ENCODE data around the gene CA11.
"Not testable (repeated sequence)": the region's sequence is repeated elsewhere in the genome, so short reads cannot be mapped to it uniquely, and the experiment has no call there.

The CA11 gene

DNA sequence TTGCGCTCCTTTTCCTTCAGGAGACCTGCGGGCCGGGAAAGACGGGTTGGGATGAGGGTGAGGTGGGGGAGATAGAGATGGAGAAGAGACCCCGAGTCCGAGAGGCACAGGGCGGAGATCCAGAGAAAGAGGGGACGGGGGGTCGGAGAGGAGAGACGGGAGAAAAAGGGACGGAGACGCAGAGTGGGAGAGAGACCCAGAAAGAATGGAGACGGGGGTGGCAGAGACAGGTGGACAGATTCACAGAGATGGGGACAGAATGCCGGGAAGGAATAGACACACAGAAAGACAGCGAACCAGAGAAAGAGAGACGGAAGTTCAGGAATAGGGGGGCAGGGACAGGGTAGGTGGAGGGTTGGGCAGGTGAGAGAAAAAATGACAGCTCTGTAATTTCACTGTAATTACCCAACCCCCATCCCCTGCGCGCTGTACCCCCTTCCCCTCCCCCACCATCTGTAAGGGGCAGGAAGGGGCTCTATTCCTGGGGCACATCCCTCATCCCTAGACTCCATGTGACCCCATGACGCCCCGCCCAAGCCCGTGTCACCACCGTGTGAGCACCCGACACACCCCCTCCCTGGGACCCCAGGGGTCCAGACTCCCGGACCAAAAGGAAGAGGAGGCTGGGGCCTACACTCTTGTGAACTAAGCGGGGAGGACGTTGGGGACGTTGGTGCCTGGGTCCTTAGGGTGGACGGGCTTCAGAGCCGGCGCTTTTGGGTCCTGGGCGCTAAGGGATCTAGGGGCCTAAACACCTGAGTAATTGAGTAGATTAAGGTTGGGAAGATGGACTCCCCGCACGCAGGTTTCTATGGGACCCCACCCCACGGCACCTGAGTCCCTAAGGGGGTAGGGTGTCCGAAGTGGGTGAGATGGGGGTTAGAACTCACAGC, 9.8 kb downstream of the CA11 start:
- TF ChIP-seq, protein P1, sequence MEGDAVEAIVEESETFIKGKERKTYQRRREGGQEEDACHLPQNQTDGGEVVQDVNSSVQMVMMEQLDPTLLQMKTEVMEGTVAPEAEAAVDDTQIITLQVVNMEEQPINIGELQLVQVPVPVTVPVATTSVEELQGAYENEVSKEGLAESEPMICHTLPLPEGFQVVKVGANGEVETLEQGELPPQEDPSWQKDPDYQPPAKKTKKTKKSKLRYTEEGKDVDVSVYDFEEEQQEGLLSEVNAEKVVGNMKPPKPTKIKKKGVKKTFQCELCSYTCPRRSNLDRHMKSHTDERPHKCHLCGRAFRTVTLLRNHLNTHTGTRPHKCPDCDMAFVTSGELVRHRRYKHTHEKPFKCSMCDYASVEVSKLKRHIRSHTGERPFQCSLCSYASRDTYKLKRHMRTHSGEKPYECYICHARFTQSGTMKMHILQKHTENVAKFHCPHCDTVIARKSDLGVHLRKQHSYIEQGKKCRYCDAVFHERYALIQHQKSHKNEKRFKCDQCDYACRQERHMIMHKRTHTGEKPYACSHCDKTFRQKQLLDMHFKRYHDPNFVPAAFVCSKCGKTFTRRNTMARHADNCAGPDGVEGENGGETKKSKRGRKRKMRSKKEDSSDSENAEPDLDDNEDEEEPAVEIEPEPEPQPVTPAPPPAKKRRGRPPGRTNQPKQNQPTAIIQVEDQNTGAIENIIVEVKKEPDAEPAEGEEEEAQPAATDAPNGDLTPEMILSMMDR (conservative IDR thresholded peaks at IDR 0.05; ENCODE audit: low read depth, low read length) = no peak
- peak overlapping the region; percentile 61 for H3K4me3 ChIP-seq (ENCODE audit: low read depth, low read length)
- DNase-seq (ENCODE audit: low read depth) = no peak

DNA sequence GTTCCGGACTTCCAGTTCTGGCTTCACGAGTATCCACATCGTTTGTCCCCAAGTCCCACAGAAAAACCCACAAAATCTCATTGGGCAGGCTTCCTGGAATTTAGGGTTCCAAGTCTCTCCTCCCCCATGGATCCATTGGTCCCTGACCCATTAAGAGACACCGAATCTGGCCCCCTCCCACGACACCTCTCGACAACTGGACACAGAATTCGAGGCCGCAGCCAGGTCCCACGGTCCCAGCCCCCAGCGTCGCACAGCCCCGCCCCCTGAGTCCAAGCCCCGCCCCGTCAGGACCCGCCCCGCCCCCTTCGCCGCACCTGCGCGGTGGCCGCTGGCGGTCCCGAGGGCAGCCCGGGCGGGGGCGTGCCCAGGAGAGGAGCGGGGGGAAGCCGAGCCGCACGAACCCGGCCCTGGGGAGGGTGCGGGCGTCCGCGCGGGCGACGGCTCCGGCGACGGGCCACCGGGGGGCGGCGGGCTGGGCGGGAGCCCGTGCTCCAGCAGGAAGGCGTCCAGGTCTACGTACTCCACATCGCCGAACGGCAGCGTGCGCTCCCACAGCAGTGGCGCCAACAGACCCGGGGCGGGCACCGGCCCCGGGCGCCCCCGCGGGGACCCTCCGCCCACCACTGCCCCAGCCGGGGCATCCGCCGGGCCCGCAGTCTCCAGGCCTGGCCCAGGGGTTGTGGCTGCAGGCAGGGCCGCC, 10.6 kb downstream of the CA11 start:
- H3K4me3 ChIP-seq (ENCODE audit: low read depth, low read length) = peak overlapping the region; percentile 61
- no peak for DNase-seq (ENCODE audit: low read depth)

DNA sequence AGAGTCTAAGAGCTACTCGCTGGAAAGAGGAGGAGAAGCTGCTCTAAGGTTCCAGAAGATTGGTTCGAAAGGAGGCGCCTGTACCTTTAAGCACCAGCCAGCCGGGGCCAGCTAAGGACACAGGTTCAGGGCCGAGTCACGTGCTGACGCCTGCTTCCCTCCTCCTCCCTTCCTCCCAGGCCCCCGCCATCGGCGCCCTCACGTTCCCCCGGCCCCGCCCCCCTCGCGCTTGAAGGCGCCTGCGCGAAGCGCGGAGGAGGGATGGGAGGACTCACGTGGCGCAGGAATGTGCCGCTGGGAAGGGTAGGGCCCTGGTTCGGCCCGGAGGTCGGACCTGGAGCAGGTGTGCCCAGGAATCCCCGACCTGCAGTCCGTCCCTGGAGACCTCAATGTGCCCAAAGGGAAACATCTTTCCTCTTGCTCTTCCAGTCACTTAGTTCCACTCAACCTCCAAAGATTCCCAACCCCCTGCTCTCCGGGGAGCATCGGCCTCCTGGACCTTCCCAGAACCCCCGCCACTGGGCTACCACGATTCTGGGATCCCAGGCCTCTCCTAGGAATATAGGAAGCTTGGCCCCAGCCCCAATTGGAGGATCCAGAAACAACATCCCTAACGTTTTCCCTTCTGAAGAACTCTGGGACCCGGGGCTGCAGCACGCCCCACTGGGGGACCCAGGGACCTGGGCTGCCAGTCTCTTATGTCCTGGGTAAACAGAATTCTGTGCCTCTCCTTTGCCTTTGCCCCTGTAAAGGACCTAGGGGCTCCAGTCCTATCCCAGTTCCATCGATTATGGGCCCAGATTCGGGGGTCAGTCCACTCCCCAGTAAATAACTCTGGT, 11.3 kb downstream of the CA11 start:
- H3K4me3 ChIP-seq (ENCODE audit: low read depth, low read length) = peak overlapping the region; percentile 30
- TF ChIP-seq, protein P1 (conservative IDR thresholded peaks at IDR 0.05; ENCODE audit: low read depth, low read length) = no peak
- DNase-seq (ENCODE audit: low read depth) = peak; percentile 98

More for the DNA sequence above, 10.6 kb downstream of the CA11 start:
- TF ChIP-seq, protein P1 (conservative IDR thresholded peaks at IDR 0.05; ENCODE audit: low read depth, low read length) = no peak

DNA sequence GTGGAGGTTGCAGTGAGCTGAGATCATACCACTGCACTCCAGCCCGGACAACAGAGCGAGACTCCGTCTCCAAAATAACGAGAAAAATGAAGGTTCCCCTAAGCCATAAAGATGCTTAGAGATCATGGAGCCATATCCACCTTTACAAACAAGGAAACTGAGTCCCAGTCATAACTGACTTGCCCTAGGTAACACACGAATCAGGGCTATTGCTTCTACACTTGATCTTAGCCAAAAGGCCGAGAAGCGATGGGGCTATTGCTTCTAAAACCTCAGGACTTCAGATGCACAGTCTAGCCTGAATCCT, 12.0 kb downstream of the CA11 start:
- peak overlapping the region; percentile 30 for H3K4me3 ChIP-seq (ENCODE audit: low read depth, low read length)
- DNase-seq (ENCODE audit: low read depth) = no peak
- TF ChIP-seq, protein P1 (conservative IDR thresholded peaks at IDR 0.05; ENCODE audit: low read depth, low read length) = no peak

DNA sequence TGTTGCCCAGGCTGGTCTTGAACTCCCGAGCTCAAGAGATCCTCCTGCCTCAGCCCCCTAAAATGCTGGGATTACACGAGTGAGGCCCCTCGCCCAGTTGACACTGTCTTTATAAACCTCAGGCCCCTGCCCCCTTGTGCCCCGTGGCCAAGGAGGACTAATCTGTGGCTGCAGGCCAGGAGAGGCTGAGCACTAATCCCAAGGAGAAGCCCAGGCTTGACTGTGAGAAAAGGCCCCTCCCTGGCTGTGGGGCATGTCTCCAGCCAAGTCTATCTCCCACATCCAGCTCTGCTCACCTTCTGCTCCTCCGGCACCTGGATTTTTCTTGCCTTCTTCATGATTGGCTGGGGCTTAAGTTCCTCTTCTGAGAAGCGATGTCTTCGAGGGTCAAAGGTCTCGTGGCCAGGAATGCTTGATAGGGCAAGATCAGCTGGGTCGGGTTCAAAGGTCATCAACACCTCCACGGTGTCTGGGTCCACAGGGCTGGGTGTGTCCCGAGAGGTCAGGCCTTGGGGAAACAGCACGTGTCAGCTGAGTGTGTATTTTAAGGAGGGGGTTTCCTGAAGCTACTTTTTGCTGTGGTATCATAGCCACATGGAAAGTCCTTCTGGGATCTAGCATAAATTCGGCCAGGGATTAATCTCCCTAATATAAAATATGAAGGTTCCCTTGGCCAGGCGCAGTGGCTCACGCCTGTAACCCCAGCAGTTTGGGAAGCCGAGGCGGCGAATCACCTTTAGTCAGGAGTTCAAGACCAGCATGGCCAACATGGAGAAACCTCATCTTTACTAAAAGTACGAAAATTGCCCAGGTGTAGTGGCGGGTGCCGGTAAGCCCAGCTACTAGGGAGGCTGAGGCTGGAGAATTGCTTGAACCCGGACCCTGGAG, 12.6 kb downstream of the CA11 start:
- no peak for DNase-seq (ENCODE audit: low read depth)
- TF ChIP-seq, protein P1 (conservative IDR thresholded peaks at IDR 0.05; ENCODE audit: low read depth, low read length) = no peak
- no peak overlapping the region for H3K4me3 ChIP-seq (ENCODE audit: low read depth, low read length)

DNA sequence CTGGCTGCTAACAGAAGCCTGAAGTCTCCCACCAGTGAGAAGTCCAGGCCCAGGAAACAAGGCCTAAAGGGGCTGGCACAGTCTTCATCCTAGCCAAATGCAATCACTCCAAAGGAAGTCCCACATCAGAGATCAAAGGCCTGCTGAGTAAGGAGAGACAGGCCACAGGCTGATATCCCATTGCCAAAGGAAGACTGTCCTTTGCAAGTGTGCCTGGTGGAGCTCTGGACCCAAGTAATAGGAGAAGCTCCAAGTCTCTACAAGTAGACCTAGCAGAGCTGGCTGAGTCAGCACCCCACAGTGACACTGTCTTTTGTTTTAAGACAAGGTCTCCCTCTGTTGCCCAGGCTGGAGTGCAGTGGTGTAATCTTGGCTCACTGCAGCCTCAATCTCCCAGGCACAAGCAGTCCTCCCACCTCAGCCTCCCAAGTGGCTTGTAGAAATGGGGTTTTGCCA, 13.3 kb downstream of the CA11 start:
- TF ChIP-seq, protein P1 (conservative IDR thresholded peaks at IDR 0.05; ENCODE audit: low read depth, low read length) = no peak
- no peak overlapping the region for H3K4me3 ChIP-seq (ENCODE audit: low read depth, low read length)
- DNase-seq (ENCODE audit: low read depth) = no peak

DNA sequence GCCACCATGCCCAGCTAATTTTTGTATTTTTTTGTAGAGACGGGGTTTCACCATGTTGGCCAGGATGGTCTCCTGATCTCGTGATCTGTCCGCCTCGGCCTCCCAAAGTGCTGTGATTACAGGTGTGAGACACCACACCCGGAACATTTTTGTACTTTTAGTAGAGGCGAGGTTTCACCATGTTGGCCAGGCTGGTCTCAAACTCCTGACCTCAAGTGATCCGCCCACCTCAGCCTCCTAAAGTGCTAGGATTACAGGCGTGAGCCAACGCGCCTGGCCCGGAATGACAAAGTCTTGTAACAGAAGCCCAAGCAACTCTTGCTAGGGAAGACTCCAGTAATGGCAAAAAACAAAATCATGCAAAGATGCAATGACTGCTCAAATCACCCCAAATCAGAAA, 13.7 kb downstream of the CA11 start:
- H3K4me3 ChIP-seq (ENCODE audit: low read depth, low read length) = not testable (repeated sequence)

More for the DNA sequence above, 13.7 kb downstream of the CA11 start:
- DNase-seq (ENCODE audit: low read depth) = not testable (repeated sequence)

Data from choroid plexus epithelial cell (primary cell).